Tibial nerve (tissue), 4 donors: Measurements from ENCODE around the gene CARHSP1. TPM values are rescaled to one million over a fixed set of nuclear protein-coding genes. Genes with fewer than 3 reads are reported as not detected.
A peak's percentile ranks its signal among the peaks of the same experiment; 100 is the strongest.

Source experiments
- DNase-seq, 2 donors: peaks; one replicate each; pipeline ENCODE4 v3.0.0-alpha.2; 2019; ENCODE audit warnings: low spot score in 2 of 2
- H3K27ac ChIP-seq, 4 donors: fragments of 200-600 bp; sonication (generic) in 3 of 4; one replicate each; pipeline ENCODE4 v1.5.1; 2017 to 2019; ENCODE audit warnings: mild to moderate bottlenecking in 1 of 4
- H3K27me3 ChIP-seq, 2 donors: fragments of 200-600 bp; sonication (generic) in 1 of 2; one replicate each; pipeline versions ENCODE4 v1.5.1 to v1.6.0; 2017 to 2019
- H3K36me3 ChIP-seq, 3 donors: fragments of 200-600 bp; sonication (generic); one replicate each; pipeline ENCODE4 v1.5.1; 2018 to 2019
- H3K4me1 ChIP-seq, 4 donors: fragments of 200-600 bp; sonication (generic) in 3 of 4; one replicate each; pipeline ENCODE4 v1.5.1; 2017 to 2019
- H3K4me3 ChIP-seq, 4 donors: fragments of 200-600 bp; sonication (generic) in 3 of 4; one replicate each; pipeline ENCODE4 v1.5.1; 2017 to 2019; ENCODE audit warnings: mild to moderate bottlenecking in 1 of 4, moderate library complexity in 1 of 4
- H3K9me3 ChIP-seq, 4 donors: fragments of 200-600 bp; sonication (generic) in 3 of 4; one replicate each; pipeline ENCODE4 v1.5.1; 2017 to 2019
- CTCF ChIP-seq, 5 experiments: fragments of 200-600 bp in 3 of 5; fragments of 450-650 bp in 2 of 5; sonication (generic) in 3 of 5; IDR thresholded peaks; one replicate each; pipeline ENCODE4 v1.5.1; 2016 to 2019; ENCODE audit warnings: antibody characterized with exemption in 5 of 5, mild to moderate bottlenecking in 3 of 5, moderate library complexity in 2 of 5
- EP300 ChIP-seq, 2 donors: sonication (generic); formaldehyde crosslinking; IDR thresholded peaks; one replicate each; pipeline ENCODE4 v1.6.1; 2017; ENCODE audit warnings: antibody characterized with exemption in 2 of 2, mild to moderate bottlenecking in 1 of 2
- POLR2A ChIP-seq, 2 donors: fragments of 450-650 bp; IDR thresholded peaks; one replicate each; pipeline ENCODE4 v1.6.1; 2017; ENCODE audit warnings: antibody characterized with exemption in 2 of 2, mild to moderate bottlenecking in 2 of 2, moderate library complexity in 2 of 2
- WGBS, 2 donors: methylation state at CpG; one replicate each; pipeline ENCODE4 v1.1.5; 2018; 5-methylcytosine and 5-hydroxymethylcytosine counted together
- total RNA-seq, 4 donors: library from RNA; depleted of rRNA; stranded (reverse); fragments of >200 nt; gene quantifications; one replicate each; pipeline ENCODE4 v1.1.0, GENCODE V29; 2016

The CARHSP1 gene
- total RNA-seq, 4 donors from 2014 or later = 90.6 to 169 (median 160) TPM

- peak overlapping the region in 1 of 4 donors; percentile 14 for H3K27ac ChIP-seq
- no peak overlapping the region for H3K4me3 ChIP-seq
- H3K4me1 ChIP-seq = peaks cover 0 to 73% (median 15%) of the 10 kb centered on the region in 4 donors
- TF ChIP-seq CTCF (IDR thresholded peaks at IDR 0.05) (no peak), EP300 (IDR thresholded peaks at IDR 0.05) (no peak), POLR2A (IDR thresholded peaks at IDR 0.05) (no peak)
- peaks cover 0 to 96% (median 10%) of the 10 kb centered on the region in 3 donors for H3K36me3 ChIP-seq
- no peaks in the 10 kb centered on the region for H3K9me3 ChIP-seq
- WGBS, 2 donors = 89 to 90% methylated on average over 8 of the region's 8 CpGs
- no peak for DNase-seq
- no peaks in the 10 kb centered on the region for H3K27me3 ChIP-seq
Observed at GRCh38 chr16:8851761-8852403, 16.9 kb downstream of the CARHSP1 start.

GRCh38 chr16:8850279-8850885 is 18.4 kb downstream of the CARHSP1 start:
- Histone ChIP-seq H3K4me3 (no peak overlapping the region), H3K27ac (peak overlapping the region in 2 of 4 donors; percentile 74), H3K9me3 (no peaks in the 10 kb centered on the region), H3K27me3 (no peaks in the 10 kb centered on the region), H3K36me3 (peaks cover 0 to 83% (median 0%) of the 10 kb centered on the region in 3 donors), H3K4me1 (peaks cover 0 to 82% (median 15%) of the 10 kb centered on the region in 4 donors)
- TF ChIP-seq EP300 (IDR thresholded peaks at IDR 0.05) = peak in 1 of 2 donors; percentile 76
- no peak for TF ChIP-seq CTCF (IDR thresholded peaks at IDR 0.05)
- 42 to 58% methylated on average over 10 to 11 of the region's 11 CpGs for WGBS, 2 donors
- DNase-seq = peak; percentile 54 to 55

GRCh38 chr16:8849411-8850011 is 19.3 kb downstream of the CARHSP1 start:
- H3K27ac ChIP-seq = peak overlapping the region in 2 of 4 donors; percentile 74
- peak in 1 of 2 donors; percentile 11 for TF ChIP-seq EP300 (IDR thresholded peaks at IDR 0.05)
- no peak for TF ChIP-seq POLR2A (IDR thresholded peaks at IDR 0.05)
- no peaks in the 10 kb centered on the region for H3K27me3 ChIP-seq
- H3K9me3 ChIP-seq = no peaks in the 10 kb centered on the region
- peaks cover 0 to 78% (median 14%) of the 10 kb centered on the region in 4 donors for H3K4me1 ChIP-seq
- peaks cover 0 to 74% (median 0%) of the 10 kb centered on the region in 3 donors for H3K36me3 ChIP-seq
- no peak overlapping the region for H3K4me3 ChIP-seq
- no peak for DNase-seq
- WGBS, 2 donors = 71 to 73% methylated on average over 19 of the region's 19 CpGs

- WGBS, 2 donors = 73 to 81% methylated on average over 7 to 8 of the region's 8 CpGs
- Histone ChIP-seq H3K4me3 (no peak overlapping the region), H3K27me3 (no peaks in the 10 kb centered on the region), H3K9me3 (no peaks in the 10 kb centered on the region), H3K27ac (peak overlapping the region in 2 of 4 donors; percentile 36 to 74), H3K4me1 (peaks cover 0 to 72% (median 11%) of the 10 kb centered on the region in 4 donors), H3K36me3 (peaks cover 0 to 69% (median 0%) of the 10 kb centered on the region in 3 donors)
- DNase-seq = no peak
- TF ChIP-seq POLR2A (IDR thresholded peaks at IDR 0.05) (no peak), EP300 (IDR thresholded peaks at IDR 0.05) (no peak), CTCF (IDR thresholded peaks at IDR 0.05) (no peak)
Observed at GRCh38 chr16:8848939-8849391, 19.8 kb downstream of the CARHSP1 start.

GRCh38 chr16:8848231-8848938 is 20.4 kb downstream of the CARHSP1 start:
- DNase-seq = no peak
- Histone ChIP-seq H3K4me1 (peaks cover 0 to 66% (median 11%) of the 10 kb centered on the region in 4 donors), H3K27me3 (no peaks in the 10 kb centered on the region), H3K27ac (peak overlapping the region in 3 of 4 donors; percentile 7 to 74 (median 36)), H3K4me3 (no peak overlapping the region), H3K36me3 (peaks cover 0 to 63% (median 0%) of the 10 kb centered on the region in 3 donors), H3K9me3 (no peaks in the 10 kb centered on the region)
- 81 to 90% methylated on average over 26 of the region's 26 CpGs for WGBS, 2 donors
- TF ChIP-seq POLR2A (IDR thresholded peaks at IDR 0.05) = no peak
- peak in 1 of 2 donors; percentile 1 for TF ChIP-seq EP300 (IDR thresholded peaks at IDR 0.05)
